NCI-H2196 (cell line): Measurements from ENCODE around the gene PWP2.
"Not testable (repeated sequence)": the region's sequence is repeated elsewhere in the genome, so short reads cannot be mapped to it uniquely, and the experiment has no call there.

Source experiments
- DNase-seq: peaks from one replicate; lab custom pipeline; 2025; ENCODE audit not compliant: unreplicated experiment; lab: John Stamatoyannopoulos, UW

PWP2 gene

DNA sequence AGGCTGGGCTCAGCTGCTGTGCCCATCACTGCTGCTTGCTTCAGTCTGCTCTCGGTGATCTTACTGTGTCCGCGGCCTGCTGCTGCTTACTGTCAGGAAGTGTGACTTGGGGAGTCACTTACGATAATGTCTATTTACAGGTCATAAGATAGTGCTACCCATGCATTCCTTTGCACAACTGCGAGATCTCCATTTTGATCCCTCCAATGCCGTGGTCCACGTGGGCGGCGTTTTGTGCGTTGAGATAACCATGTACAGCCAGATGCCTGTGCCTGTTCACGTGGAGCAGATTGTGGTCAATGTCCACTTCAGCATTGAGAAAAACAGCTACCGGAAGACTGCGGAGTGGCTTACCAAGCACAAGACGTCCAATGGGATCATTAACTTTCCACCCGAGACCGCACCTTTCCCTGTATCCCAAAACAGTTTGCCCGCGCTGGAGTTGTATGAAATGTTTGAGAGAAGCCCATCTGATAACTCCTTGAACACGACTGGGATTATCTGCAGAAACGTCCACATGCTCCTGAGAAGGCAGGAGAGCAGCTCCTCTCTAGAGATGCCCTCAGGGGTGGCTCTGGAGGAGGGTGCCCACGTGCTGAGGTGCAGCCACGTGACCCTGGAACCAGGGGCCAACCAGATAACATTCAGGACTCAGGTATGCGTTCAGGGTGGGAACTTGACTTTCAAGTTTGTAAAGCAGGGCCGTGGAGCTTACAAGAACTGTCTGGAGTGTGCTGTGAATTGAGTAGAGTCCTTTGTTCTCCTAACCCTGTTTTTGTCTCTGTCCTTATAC is 24.4 kb upstream of the PWP2 start:
- DNase-seq, result no peak

- no peak for DNase-seq
Measured at GRCh38 chr21:44083631-44084291, 23.4 kb upstream of the PWP2 start.

GRCh38 chr21:44084496-44085241 is 22.5 kb upstream of the PWP2 start:
- DNase-seq, result no peak

- DNase-seq, result no peak
Measured at GRCh38 chr21:44085491-44086321, 21.5 kb upstream of the PWP2 start.

DNA sequence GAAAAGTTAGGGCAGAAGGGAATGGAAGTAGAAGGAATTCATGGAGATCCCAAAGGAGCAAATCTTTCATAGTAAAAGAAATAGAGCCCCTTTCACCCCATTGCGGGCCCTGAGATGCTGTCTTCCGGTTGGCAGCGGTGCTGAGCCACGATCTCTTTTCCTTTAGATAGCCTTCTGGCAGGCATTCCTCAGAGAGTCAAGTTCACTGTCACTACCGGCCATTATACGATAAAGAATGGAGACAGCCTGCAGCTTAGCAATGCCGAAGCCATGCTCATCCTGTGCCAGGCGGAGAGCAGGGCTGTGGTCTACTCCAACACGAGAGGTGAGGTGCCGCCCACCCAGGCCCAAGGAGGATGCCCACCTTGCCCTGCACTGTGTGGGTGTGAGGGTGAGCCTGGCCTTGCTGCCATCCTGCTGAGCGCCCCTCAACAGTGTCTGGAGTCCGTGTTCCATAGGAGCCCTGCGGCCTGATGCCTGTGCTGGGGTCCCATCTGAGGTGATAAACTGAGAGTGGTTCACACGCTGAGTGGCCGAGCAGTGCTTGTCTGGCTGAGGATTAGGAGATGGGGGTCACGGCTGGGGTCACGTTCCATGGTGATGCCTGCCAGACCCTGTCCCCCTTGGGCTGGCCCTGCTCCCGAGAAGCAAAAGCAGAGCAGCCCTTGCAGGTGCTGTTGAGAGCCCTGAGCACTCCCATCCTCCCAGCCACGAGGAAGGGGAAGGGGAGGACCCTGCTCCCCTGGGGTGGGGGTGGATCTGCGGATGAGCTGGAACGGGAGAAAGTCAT is 20.4 kb upstream of the PWP2 start:
- DNase-seq, result no peak

- DNase-seq, result no peak
Measured at GRCh38 chr21:44087426-44088400, 19.5 kb upstream of the PWP2 start.

DNA sequence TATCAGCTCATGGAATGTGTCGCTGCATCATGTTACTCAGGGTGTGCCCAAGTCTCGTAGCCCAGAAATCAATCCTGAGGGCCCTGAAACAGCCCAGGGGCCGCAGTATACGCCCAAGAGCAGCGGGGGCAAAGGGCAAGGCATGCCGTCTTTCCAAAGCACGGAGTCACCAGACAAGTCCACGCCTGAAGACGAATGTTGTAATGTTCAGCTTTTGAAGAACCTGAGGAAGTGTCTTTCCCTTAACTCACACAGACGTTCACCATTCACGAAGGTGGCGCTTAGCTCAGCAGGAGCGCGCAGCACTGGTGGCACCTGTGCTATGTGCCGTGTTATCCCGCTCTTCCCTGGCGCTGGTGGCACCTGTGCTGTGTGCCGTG is 18.8 kb upstream of the PWP2 start:
- DNase-seq, result no peak

DNA sequence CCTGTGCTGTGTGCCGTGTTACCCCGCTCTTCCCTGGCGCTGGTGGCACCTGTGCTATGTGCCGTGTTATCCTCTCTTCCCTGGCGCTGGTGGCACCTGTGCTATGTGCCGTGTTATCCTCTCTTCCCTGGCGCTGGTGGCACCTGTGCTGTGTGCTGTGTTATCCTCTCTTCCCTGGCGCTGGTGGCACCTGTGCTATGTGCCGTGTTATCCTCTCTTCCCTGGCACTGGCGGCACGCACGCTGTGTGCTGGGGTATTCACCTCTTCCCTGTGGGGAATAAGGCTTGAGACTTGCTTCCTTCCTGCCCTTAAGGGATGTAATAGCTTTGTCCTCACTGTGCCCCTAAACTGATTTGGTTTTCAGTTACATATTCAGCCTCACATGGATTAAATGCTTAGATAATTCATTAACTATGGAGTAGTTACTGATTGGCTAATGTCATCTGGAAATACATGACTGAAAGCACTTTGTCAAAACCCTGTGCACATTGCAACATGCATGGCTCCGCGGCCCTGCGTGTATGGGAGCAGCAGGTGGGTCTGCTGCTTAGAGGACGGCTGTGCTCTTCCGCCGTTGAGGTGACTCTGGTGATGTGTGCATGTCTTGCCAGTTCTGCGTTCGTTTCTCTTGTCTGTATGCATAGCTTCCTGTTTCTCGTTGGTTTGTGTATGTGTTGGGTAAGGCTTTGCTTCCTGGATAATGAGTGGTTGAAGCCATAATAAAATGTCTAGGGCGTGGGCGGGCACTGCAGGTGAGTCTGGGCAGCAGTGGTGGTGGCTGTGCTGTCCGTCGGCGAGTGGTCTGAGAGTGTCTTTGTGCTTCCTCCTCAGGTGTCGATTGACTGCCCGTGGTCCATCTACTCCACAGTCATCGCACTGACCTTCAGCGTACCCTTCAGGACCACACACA is 17.9 kb upstream of the PWP2 start:
- no peak for DNase-seq

DNA sequence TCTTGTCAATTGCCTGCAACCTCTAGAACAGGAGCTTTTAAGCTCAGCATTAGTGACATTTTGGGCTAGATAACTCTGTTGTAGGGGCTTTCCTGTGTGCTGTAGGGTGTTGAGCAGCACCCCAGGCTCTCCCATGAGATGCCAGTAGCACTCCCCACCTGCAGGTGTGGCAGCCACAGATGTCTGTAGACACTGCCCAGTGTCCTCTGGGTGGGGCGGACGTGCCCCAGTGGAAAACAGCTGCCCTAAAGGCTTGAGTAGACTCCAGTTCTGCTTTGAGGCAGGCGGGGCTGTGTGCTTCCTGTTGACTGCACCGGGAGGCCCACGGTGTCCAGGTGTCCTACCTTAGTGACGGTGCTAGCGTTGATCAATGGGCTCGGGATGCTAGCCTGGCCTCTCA is 16.9 kb upstream of the PWP2 start:
- DNase-seq, result no peak

GRCh38 chr21:44092211-44092610 is 15.0 kb upstream of the PWP2 start:
- no peak for DNase-seq

GRCh38 chr21:44093761-44094160 is 13.4 kb upstream of the PWP2 start:
- no peak for DNase-seq

- no peak for DNase-seq
Measured at GRCh38 chr21:44094832-44095231, 12.4 kb upstream of the PWP2 start.

DNA sequence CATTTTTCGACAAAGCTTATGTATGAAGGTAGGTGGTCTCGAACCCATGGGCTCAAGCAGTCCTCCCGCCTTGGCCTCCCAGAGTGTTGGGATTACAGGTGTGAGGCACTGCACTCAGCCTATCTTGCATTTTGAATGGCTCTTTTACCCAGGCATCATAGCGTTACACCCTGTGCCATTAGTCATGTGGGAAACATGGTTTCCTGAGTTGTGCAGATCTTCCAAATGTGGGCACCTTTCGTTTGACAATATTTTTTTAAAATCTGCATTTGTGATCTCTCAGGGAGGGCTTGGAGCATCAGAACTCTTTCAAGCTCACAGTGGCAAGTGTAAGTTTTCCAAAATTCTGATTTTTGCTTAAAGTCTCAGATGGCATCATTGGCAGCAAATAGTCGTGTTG is 8.7 kb upstream of the PWP2 start:
- not testable (repeated sequence) for DNase-seq

- not testable (repeated sequence) for DNase-seq
Measured at GRCh38 chr21:44098964-44099363, 8.2 kb upstream of the PWP2 start.

GRCh38 chr21:44107589-44107988 is 390 bp downstream of the PWP2 start:
- not testable (repeated sequence) for DNase-seq

- DNase-seq, result not testable (repeated sequence)
Measured at GRCh38 chr21:44113702-44114371, 6.6 kb downstream of the PWP2 start.

GRCh38 chr21:44122131-44122530 is 14.9 kb downstream of the PWP2 start:
- not testable (repeated sequence) for DNase-seq
